Skin epidermis (tissue), 12 donors: Measurements from ENCODE around the gene PYGB.

Experiments used
- H3K27ac ChIP-seq, 21 experiments: fragments of 200-600 bp; sonication (generic) in 11 of 21; one replicate each; pipeline ENCODE4 v1.5.0; 2020; ENCODE audit warnings: mild to moderate bottlenecking in 3 of 21, inconsistent platforms in 2 of 21, moderate library complexity in 2 of 21
- H3K4me3 ChIP-seq, 7 experiments: fragments of 200-600 bp; sonication (generic) in 2 of 7; one replicate each; pipeline ENCODE4 v1.5.0; 2020; ENCODE audit warnings: inconsistent platforms in 2 of 7, mild to moderate bottlenecking in 2 of 7, moderate library complexity in 1 of 7

PYGB gene

DNA sequence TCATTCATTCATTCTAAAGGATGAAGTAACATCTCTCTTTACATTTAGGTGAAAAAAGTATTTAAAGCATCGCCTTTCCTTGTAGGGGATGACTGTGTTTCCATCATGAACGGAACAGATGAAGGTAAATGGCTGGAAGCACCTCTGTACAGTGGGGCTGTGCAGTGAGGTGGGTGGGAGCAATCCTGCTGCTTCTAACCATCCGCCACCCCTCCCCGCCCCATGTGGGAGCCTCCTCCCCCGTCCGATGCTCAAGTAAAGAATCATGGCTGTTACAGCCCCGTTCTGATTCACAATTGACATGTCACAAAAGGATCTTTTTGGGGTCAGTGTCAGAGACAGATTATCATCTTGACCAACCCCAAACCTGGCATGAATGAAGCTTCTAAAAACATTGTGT, 33.1 kb upstream of the PYGB start:
- H3K27ac ChIP-seq: no peak overlapping the region
- H3K4me3 ChIP-seq: no peak overlapping the region

DNA sequence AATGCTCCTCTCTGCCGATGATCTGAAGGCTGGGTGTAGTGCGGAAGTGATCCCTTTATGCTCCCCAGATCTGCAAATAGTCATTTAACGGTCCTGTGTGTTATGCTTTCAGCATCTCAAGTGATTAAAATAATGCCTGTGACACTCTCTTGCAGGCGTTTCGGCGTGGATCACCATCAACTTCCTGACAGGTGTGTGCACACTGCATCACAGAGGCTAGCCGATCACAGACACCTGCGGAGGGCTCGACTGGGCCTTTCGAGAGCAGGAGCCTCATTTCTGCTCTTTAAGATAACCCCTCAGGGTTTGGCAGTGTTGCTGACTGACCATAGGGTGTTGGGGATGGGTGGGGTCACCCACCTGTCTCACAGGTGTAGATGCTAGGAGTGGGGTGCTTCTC, 32.4 kb upstream of the PYGB start:
- no peak overlapping the region for H3K4me3 ChIP-seq

DNA sequence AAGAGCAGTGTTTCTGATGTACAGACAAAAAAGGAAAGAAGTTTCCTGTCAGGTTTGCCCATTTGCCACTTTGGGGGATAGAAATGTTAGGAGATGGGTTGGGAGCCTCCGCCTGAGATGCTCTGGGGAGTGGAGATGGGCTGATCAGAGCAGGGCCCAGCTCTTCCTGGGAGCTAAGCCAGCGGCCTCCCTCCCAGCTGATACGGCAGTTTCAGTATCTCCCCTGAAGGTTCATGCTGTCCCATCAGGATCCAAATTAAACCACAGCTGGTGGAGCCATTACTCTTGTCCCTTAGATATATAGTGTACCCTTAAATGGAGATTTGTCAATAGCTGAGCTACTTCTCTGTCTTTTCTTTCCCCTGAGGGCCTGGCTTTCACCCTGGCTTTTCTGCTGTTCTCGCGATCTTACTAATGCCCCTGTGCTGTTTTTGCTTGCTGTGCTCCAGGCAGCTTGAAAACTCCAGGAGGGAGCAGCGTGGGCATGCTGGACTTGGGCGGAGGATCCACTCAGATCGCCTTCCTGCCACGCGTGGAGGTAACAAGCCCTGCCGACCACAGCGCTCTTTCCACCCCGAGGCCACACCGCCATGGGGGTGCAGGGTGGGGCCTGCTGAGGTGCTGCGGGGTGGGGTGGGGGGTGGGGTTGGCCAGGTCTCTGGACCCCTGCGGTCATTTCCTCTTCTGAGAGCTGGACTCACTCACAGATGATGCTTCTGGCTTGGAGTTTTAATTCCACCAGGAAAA, 31.5 kb upstream of the PYGB start:
- no peak overlapping the region for H3K27ac ChIP-seq

More for the DNA sequence above, 32.4 kb upstream of the PYGB start:
- no peak overlapping the region for H3K27ac ChIP-seq

DNA sequence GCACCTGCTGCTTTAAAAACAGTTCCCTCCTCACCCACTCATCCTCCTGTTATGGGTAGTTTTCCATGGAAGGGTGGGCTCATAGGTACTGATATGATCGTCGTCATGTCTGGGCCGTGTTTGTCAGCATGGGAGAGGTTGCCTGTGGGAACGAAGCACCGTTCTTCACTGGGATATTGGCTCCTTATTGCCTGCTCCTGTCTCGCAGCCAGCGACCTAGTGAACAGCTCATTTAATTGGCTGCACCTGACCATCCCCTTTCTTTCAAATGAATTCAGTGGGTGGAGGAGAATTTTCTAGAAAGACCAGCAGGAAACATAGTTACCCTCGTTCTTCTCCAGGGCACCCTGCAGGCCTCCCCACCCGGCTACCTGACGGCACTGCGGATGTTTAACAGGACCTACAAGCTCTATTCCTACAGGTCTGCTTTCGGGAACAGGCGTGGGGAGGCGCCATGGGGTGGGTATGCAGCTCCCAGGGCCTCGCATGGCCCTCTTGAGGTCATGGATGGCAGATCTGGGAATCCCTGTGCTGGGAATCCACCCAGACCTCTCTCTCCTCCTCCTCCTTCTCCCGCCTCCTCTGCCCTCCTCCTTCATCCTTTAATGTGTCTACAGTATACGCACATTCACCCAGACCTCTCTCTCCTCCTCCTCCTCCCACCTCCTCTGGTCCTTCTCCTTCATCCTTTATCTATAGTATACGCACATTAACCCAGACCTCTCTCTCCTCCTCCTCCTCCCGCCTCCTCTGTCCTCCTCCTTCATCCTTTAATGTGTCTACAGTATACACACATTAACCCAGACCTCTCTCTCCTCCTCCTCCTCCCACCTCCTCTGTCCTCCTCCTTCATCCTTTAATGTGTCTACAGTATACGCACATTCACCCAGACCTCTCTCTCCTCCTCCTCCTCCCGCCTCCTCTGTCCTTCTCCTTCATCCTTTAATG, 30.4 kb upstream of the PYGB start:
- Histone ChIP-seq H3K4me3 (no peak overlapping the region), H3K27ac (no peak overlapping the region)

More for the DNA sequence above, 31.5 kb upstream of the PYGB start:
- H3K4me3 ChIP-seq: no peak overlapping the region

DNA sequence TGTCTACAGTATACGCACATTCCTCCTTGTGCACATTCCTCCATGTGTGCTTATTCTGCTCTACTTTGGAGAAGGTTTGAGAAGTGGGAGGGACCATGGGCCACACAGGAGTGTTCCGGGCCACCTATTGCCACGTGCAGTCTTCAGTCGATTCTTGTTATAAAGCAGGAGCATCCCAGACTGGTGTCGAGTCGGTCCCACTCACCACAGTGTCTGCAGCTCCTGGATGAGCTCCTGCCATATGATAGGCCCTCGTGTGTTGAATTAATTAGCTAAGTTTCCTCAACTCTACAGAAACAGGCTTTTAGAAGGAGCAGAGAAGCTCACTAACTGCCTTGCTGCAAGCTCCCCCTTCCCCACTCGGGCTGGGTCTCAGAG, 29.8 kb upstream of the PYGB start:
- Histone ChIP-seq H3K4me3 (no peak overlapping the region), H3K27ac (no peak overlapping the region)

DNA sequence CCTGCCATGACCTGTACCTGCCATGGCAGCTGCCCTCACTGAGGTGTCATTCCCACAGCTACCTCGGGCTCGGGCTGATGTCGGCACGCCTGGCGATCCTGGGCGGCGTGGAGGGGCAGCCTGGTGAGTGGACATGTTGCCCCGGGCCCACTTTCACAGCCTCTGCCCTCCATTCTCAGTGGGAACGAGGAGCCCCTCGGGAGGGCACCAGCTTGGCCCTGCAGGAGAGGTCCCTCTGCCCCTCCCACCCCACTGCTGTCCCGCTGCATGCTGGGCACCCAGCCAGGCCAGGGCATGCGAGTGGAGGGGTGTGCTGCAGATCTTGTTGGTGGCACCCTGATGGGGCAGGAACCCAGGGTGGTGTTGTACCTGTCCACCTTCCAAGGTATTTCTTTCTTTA, 29.4 kb upstream of the PYGB start:
- Histone ChIP-seq H3K4me3 (no peak overlapping the region), H3K27ac (no peak overlapping the region)

DNA sequence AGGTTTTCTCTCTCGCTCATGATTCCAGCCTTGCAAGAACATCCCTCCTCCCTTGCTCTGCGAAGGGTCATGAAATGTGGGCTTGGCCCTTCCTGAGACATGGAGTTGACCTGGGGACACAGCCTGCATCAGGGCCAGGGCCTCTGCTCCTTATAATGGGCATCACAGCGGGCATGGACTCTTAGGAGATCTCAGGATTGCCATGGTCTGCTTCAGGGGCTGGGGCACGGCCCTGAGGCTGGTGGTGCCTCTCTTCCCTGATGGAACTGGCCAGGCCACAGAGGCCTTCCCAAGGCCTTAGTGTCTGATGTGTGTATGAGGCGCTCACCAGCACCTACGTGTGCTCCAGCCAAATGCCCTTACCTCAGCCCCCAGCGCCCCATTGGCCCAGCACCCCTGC, 28.5 kb upstream of the PYGB start:
- H3K4me3 ChIP-seq: no peak overlapping the region
- H3K27ac ChIP-seq: no peak overlapping the region

DNA sequence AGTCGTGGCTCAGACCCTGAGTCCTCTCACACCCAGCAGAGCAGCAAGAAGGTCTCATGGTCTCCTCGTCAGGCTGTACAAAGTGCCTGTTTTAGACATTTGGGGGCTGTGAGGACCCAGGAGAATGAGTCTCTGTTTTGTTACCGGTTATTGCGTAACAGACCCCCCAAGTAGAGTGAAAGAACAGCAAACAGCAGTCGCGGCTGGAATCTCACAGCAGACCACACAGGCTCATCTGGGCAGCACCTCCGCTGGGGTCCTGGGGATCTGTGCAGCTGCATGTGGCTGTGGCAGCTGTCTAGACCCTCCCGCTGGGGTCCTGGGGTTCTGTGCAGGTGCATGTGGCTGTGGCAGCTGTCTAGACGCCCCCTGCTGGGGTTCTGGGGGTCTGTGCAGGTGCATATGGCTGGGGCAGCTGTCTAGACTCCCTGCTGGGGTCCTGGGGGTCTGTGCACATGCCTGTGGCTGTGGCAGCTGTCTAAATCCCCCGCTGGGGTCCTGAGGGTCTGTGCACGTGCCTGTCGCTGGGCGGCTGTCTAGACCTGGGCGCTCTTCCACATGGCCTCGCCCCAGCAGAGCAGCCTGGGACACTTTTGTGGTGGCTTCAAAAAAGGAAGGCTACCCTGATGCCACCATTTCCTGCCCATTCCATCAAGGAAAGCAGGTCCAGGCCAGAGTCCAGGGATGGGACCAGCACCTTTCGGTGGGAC, 27.7 kb upstream of the PYGB start:
- peak overlapping the region in 1 of 21 experiments; percentile 32 for H3K27ac ChIP-seq

DNA sequence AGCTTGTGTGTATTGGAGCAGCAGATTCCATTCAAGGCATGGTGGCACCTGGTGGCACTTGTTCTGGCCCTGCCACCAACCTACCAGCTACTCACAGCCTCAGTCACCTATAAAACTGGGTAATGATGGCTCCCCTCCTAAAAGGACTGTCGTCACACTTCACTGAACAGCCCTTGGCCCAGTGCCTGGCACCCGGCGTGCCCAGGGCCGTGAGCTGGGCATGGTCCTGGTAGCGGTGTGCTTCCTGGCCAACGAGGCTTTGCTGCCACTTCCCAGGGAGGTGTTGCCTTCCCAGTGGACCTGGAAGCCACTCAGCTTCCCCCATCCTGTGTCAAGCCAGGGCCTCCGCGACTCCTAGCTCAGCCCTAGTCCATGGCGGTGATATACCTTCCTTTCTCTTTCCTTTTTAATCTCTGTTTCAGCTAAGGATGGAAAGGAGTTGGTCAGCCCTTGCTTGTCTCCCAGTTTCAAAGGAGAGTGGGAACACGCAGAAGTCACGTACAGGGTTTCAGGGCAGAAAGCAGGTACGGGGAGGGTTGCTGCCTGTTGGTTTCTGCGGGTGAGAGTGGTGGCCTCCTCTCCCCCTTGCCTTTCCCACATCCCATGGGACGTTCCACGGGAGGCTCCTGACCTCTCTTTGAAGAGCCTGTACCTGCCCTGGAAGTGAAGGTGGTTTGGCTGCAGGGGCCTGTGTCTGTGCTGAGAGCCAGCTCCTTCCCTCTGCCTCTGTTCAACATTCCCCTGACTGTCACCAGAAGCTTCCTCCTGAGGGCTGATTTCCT, 26.9 kb upstream of the PYGB start:
- peak overlapping the region in 2 of 21 experiments; percentile 17 to 32 for H3K27ac ChIP-seq

More for the DNA sequence above, 27.7 kb upstream of the PYGB start:
- H3K4me3 ChIP-seq: no peak overlapping the region

DNA sequence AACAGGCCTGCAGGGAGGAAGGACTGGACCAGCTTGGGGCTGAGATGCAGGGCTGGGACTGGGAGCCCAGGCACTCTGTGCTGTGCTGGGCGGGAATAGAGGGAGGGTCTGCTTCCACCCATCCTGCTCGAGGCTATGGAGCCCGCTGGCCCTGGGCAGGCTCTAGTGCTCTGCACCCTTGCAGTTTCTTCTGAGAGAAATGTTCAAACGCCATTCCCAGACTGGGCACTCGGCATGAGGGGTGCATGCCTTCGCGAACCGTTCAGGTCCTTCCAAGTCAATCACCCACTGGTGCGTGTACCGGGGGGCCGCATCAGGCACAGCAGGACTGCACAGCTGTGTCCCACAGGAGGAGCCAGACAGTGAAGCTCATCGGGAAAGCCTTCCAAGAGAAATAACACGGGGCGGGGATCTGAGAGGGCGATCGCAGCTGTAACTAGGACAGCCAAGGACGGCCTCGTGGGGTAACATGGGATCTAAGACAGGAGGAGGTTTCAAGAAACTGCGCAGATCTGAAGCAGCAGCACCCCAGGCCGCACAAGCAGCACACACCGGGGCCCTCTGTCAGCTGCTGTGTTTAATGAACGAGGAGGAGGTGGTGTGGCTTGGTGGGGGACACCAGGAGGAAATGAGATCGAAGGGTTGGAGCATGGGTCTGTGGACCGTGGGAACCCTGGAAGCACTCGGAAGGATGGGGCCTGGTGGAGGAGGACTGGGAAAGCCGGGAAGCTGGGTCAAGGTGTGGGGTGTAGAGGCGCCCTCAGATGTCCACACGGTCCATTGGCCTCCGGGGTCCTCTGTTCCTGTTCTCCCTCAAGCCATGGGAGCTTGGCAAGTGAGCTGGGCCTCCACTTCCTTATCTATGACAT, 26.1 kb upstream of the PYGB start:
- no peak overlapping the region for H3K4me3 ChIP-seq
- H3K27ac ChIP-seq: peak overlapping the region in 1 of 21 experiments; percentile 17

More for the DNA sequence above, 26.9 kb upstream of the PYGB start:
- H3K4me3 ChIP-seq: no peak overlapping the region

DNA sequence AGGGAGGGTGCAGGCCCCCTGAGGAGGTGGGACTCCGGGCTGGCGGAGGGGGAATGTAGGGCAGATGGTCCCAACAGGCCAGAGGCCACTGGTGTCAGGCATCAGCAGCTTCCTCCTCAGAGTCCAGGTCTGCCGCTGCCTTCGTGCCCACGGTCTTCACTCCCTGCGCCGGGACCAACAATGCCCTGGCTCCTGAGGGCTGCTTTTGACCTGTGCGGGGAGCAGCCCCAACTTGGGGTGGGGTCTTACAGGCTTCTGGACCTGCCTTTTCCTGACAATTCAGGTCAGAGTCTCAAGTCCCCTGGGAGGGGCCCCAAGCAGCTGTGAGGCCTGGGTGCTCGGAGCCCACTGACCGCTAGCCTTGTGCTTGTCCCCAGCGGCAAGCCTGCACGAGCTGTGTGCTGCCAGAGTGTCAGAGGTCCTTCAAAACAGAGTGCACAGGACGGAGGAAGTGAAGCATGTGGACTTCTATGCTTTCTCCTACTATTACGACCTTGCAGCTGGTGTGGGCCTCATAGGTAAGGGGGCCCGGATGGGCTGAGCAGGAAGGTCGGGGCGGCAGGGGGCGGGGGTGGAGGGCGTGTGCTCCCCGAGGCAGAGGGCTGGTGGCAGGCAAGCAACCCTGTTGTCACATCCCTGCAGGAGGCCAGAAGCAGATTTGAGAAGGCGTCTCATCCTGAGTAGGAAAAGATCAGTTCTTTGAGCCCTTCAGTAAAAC, 25.3 kb upstream of the PYGB start:
- peak overlapping the region in 1 of 21 experiments; percentile 5 for H3K27ac ChIP-seq
- H3K4me3 ChIP-seq: no peak overlapping the region

DNA sequence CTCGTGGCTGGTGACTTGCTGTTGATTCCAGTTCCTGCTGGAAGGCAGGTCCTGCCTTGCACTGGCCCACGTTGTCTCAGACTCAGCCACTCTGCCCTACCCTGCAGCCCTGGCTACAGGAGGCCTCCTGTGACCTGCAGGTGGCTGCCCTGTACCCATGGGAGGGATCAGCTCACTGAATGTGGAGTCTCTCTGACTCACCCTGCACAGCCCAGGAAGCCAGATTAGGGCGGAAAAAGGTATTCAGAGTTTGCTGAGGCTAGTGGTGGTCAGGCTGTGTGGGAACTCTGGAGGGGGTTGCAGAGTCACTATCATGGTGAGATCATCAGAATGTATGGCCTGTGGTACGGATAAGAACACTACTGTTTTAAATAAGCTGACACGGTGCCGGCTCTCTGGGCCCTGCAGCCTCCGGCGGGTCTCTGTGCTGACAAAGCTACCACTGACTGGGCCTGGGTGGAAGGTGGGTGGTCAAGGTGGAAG, 24.7 kb upstream of the PYGB start:
- peak overlapping the region in 1 of 21 experiments; percentile 5 for H3K27ac ChIP-seq
- H3K4me3 ChIP-seq: no peak overlapping the region

DNA sequence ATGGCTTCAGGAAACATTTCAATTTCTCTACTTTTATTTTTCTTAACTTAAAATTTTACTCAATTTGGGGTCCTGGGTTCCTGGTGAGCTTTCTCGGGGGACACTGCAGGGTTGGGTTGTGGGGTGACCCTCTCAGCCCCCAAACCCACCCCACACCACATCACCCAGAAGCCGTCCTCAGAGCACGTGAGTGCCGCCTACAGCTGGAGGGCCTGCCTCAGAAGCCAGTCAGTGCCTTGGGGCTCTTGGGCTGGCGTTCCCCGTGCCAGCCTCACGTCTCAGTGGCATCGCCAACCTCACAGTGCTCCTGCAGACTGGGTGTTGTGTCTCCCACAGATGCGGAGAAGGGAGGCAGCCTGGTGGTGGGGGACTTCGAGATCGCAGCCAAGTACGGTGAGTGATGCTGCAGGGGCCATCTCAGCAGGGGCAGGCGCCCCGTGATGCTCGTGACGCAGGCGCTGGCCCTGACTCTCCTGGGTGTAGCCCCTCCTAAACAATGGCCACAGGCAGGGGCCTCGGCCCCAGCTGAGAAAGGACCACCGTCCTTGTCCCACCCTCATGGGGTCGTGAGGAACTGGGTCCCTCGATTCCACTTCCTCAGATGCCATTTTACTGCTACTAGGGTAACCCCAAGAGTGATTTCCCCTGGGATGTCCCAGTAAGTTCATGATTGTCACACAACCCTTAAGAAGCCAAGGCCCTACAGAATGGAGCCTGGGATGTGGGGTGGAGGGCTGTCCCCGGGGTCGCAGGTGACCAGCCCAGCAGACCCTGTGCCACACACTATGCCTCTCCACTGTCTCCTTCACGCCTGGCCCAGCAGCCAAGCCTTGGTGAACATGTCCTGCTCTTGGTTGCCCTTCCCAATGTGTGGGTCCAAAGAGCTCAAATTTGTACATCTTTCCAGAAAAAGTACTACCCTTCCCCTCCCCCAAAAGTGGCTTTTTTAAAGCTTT, 23.8 kb upstream of the PYGB start:
- Histone ChIP-seq H3K4me3 (no peak overlapping the region), H3K27ac (no peak overlapping the region)

DNA sequence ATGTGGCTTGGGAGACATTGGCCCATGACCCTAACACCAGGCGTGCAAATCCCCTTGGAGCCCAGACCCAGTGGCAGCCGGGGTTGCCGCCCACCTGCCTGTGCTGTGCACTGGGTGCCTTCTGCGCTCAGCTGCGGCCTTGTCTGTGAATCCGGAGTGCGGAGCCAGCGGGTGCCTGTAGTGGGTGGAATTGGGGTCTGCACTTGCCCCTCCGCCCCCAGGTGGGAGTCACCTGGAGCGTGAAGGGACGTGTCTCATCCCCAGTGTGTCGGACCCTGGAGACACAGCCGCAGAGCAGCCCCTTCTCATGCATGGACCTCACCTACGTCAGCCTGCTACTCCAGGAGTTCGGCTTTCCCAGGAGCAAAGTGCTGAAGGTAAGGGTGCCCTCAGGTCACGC, 22.9 kb upstream of the PYGB start:
- H3K27ac ChIP-seq: no peak overlapping the region

DNA sequence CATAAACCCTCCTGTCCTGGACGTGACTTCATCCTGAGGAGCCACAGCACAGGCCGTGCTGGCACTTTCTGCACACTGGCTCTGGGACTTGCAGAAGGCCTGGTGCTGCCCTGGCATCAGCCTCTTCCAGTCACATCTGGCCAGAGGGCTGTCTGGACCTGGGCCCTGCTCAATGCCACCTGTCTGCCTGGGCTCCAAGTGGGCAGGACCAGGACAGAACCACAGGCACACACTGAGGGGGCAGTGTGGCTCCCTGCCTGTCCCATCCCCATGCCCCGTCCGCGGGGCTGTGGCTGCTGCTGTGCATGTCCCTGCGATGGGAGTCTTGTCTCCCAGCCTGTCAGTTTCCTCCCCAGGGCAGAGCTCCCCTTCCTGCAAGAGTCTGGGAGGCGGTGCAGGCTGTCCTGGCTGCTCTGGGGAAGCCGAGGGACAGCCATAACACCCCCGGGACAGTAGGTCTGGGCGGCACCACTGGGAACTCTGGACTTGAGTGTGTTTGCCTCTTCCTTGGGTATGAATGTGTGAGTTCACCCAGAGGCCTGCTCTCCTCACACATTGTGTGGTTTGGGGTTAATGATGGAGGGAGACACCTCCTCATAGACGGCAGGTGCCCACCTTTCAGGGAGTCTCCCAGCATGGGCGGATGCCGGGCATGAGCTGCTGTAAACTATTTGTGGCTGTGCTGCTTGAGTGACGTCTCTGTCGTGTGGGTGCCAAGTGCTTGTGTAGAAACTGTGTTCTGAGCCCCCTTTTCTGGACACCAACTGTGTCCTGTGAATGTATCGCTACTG, 22.0 kb upstream of the PYGB start:
- Histone ChIP-seq H3K4me3 (no peak overlapping the region), H3K27ac (peak overlapping the region in 1 of 21 experiments; percentile 56)

More for the DNA sequence above, 22.9 kb upstream of the PYGB start:
- no peak overlapping the region for H3K4me3 ChIP-seq
